Measurements from ENCODE around the gene PLA2G4B. TPM values are rescaled to one million over a fixed set of nuclear protein-coding genes. Genes with fewer than 3 reads are reported as not detected.

PLA2G4B gene
- total RNA-seq, 1 experiment from 2014 or later: 7.8 TPM

- no peaks in the 10 kb centered on the region for H3K79me2 ChIP-seq (ENCODE audit: low read depth)
- no peaks in the 10 kb centered on the region for H4K20me1 ChIP-seq (ENCODE audit: insufficient read depth)
- POLR2A ChIA-PET (ENCODE audit: unreplicated experiment): no interaction called here
- no peaks in the 10 kb centered on the region for H3K36me3 ChIP-seq (ENCODE audit: low read depth)
- DNase-seq: no peak
- TF ChIP-seq EZH2 (IDR thresholded peaks at IDR 0.05; ENCODE audit: low read depth): no peak
- no peak for TF ChIP-seq CTCF (conservative IDR thresholded peaks at IDR 0.05)
- H3K27me3 ChIP-seq (ENCODE audit: insufficient read depth, low read depth): no peaks in the 10 kb centered on the region
- H3K9me3 ChIP-seq (ENCODE audit: insufficient read depth, low read depth): no peaks in the 10 kb centered on the region
- CTCF ChIA-PET: interaction anchor here (1.1 kb wide), 1 partner anchor 82 kb away, joined by 4 read pairs; no protein-coding TSS in a partner anchor
- H3K27ac ChIP-seq: no peak overlapping the region
- no peaks in the 10 kb centered on the region for H3F3A ChIP-seq (ENCODE audit: insufficient read depth, low read depth)
- BruUV-seq (replicated peaks): no TSS peak
- no peak overlapping the region for H2AFZ ChIP-seq
- H3K9me2 ChIP-seq (ENCODE audit: insufficient read depth): no peaks in the 10 kb centered on the region
- no peak overlapping the region for H3K4me2 ChIP-seq
- no peak overlapping the region for H3K4me3 ChIP-seq
- intact Hi-C loops (cut with micrococcal nuclease; ENCODE audit: unreplicated experiment): no loop called here
- no peaks in the 10 kb centered on the region for H3K4me1 ChIP-seq (replicated peaks; ENCODE audit: insufficient read depth)
Measured at GRCh38 chr15:41822471-41822870, 16.2 kb upstream of the PLA2G4B start.

GRCh38 chr15:41822957-41823356, 15.7 kb upstream of the PLA2G4B start:
- Histone ChIP-seq H3K27ac (no peak overlapping the region), H3K9me2 (ENCODE audit: insufficient read depth) (no peaks in the 10 kb centered on the region), H3K4me2 (no peak overlapping the region), H3K4me3 (no peak overlapping the region), H3K9me3 (ENCODE audit: insufficient read depth, low read depth) (no peaks in the 10 kb centered on the region), H3F3A (ENCODE audit: insufficient read depth, low read depth) (no peaks in the 10 kb centered on the region), H3K79me2 (ENCODE audit: low read depth) (no peaks in the 10 kb centered on the region), H3K4me1 (replicated peaks; ENCODE audit: insufficient read depth) (no peaks in the 10 kb centered on the region), H3K36me3 (ENCODE audit: low read depth) (no peaks in the 10 kb centered on the region), H3K27me3 (ENCODE audit: insufficient read depth, low read depth) (no peaks in the 10 kb centered on the region), H2AFZ (no peak overlapping the region), H4K20me1 (ENCODE audit: insufficient read depth) (no peaks in the 10 kb centered on the region)
- CTCF ChIA-PET: interaction anchor here (1.1 kb wide), 1 partner anchor 81 kb away, joined by 4 read pairs; no protein-coding TSS in a partner anchor
- POLR2A ChIA-PET (ENCODE audit: unreplicated experiment): no interaction called here
- intact Hi-C loops (cut with micrococcal nuclease; ENCODE audit: unreplicated experiment): no loop called here
- no peak for DNase-seq
- no peak for TF ChIP-seq CTCF (conservative IDR thresholded peaks at IDR 0.05)
- no peak for TF ChIP-seq EZH2 (IDR thresholded peaks at IDR 0.05; ENCODE audit: low read depth)
- BruUV-seq (replicated peaks): no TSS peak

- no peaks in the 10 kb centered on the region for H3K9me3 ChIP-seq (ENCODE audit: insufficient read depth, low read depth)
- TF ChIP-seq CTCF (conservative IDR thresholded peaks at IDR 0.05) (no peak), EZH2 (IDR thresholded peaks at IDR 0.05; ENCODE audit: low read depth) (no peak)
- no peaks in the 10 kb centered on the region for H3K9me2 ChIP-seq (ENCODE audit: insufficient read depth)
- intact Hi-C loops (cut with micrococcal nuclease; ENCODE audit: unreplicated experiment): no loop called here
- H3K4me1 ChIP-seq (replicated peaks; ENCODE audit: insufficient read depth): 0 out of 2 replicates have a peak, but pooled peaks cover under 1% of the 10 kb centered on the region
- no peak overlapping the region for H3K4me3 ChIP-seq
- H4K20me1 ChIP-seq (ENCODE audit: insufficient read depth): no peaks in the 10 kb centered on the region
- ChIA-PET CTCF (no interaction called here), POLR2A (ENCODE audit: unreplicated experiment) (no interaction called here)
- H3K27me3 ChIP-seq (ENCODE audit: insufficient read depth, low read depth): no peaks in the 10 kb centered on the region
- no peaks in the 10 kb centered on the region for H3K79me2 ChIP-seq (ENCODE audit: low read depth)
- no peak for DNase-seq
- H3K27ac ChIP-seq: no peak overlapping the region
- H3K36me3 ChIP-seq (ENCODE audit: low read depth): no peaks in the 10 kb centered on the region
- H2AFZ ChIP-seq: no peak overlapping the region
- BruUV-seq (replicated peaks): no TSS peak
- no peak overlapping the region for H3K4me2 ChIP-seq
- no peaks in the 10 kb centered on the region for H3F3A ChIP-seq (ENCODE audit: insufficient read depth, low read depth)
Measured at GRCh38 chr15:41823502-41823901, 15.1 kb upstream of the PLA2G4B start.

All from PC-9 (cell line).